Mucosa of rectum (tissue), 2 donors: ENCODE data around the gene PPP2R5C.
"Not testable (repeated sequence)": the region's sequence is repeated elsewhere in the genome, so short reads cannot be mapped to it uniquely, and the experiment has no call there.

Experiments
- H3K27ac ChIP-seq, 2 donors: one replicate each; pipeline ENCODE4 v1.7.0; 2013; ENCODE audit warnings: inconsistent platforms in 2 of 2, low read depth in 2 of 2, low read length in 2 of 2
- H3K27me3 ChIP-seq, 2 donors: one replicate each; pipeline ENCODE4 v1.7.0; 2013; ENCODE audit warnings: low read length in 2 of 2; ENCODE audit not compliant: control insufficient read depth in 2 of 2, insufficient read depth in 2 of 2
- H3K36me3 ChIP-seq, 2 donors: one replicate each; pipeline ENCODE4 v1.7.0; 2013; ENCODE audit warnings: low read length in 2 of 2; ENCODE audit not compliant: control insufficient read depth in 2 of 2, insufficient read depth in 2 of 2
- H3K4me1 ChIP-seq, 2 donors: one replicate each; pipeline ENCODE4 v1.7.0; 2013; ENCODE audit warnings: low read length in 2 of 2, mild to moderate bottlenecking in 1 of 2; ENCODE audit not compliant: control insufficient read depth in 2 of 2, insufficient read depth in 2 of 2
- H3K4me3 ChIP-seq, 2 donors: one replicate each; pipeline ENCODE4 v1.7.0; 2013; ENCODE audit warnings: low read length in 2 of 2
- H3K9ac ChIP-seq, 2 donors: one replicate each; pipeline ENCODE4 v1.7.0; 2013; ENCODE audit warnings: low read length in 2 of 2, low read depth in 1 of 2, mild to moderate bottlenecking in 1 of 2
- H3K9me3 ChIP-seq, 2 donors: one replicate each; pipeline ENCODE4 v1.7.0; 2013; ENCODE audit warnings: low read length in 2 of 2; ENCODE audit not compliant: control insufficient read depth in 2 of 2
- donor health status: healthy.
- donor health status: Normal muscosa, but diverticular disease.

The PPP2R5C gene

DNA sequence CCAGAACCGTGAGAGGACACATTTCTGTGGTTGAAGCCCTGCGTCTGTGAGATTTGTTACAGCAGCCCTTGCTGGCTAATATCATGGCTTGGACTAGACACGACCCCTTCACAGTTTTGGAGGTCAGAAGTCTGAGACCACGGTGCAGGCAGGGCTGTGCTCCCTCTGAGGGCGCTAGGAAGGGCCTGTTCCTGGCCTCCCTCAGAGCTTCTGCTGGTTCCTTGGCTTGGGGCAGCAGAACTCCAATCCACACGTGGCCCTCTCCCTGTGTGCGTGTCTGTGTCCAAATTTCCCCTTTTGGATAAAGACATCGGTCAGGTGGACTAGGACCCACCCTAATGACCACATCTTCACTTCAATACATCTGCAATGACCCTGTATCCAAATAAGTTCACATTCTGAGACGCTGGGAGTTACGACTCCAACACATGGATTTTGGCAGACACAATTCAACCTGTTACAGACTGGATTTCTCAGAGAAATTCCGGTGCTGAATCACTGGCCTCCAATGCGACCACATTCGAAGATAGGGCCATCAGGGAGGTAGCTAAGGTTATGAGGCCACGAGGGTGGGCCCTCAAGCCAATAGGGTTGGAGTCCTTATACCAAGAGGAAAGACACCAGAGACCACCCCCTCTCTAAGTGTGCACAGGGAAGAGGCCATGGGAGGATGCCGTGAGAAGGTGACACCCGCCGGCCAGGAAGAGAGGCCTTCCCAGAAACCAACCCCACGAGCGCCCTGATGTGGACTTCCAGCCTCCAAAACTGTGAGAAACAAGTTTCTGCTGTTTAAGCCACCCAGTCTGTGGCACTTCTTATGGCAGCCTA, 43.6 kb upstream of the PPP2R5C start:
- Histone ChIP-seq H3K4me3 (no peak overlapping the region), H3K4me1 (peaks cover 14 to 19% of the 10 kb centered on the region in 2 donors), H3K36me3 (no peaks in the 10 kb centered on the region), H3K27ac (no peak overlapping the region), H3K9me3 (no peaks in the 10 kb centered on the region), H3K27me3 (no peaks in the 10 kb centered on the region), H3K9ac (no peak overlapping the region)

- H3K27ac ChIP-seq = peak overlapping the region in 1 of 2 donors; percentile 9
- H3K36me3 ChIP-seq = no peaks in the 10 kb centered on the region
- no peak overlapping the region for H3K4me3 ChIP-seq
- no peak overlapping the region for H3K9ac ChIP-seq
- no peaks in the 10 kb centered on the region for H3K27me3 ChIP-seq
- H3K4me1 ChIP-seq = peaks cover 14 to 22% of the 10 kb centered on the region in 2 donors
- no peaks in the 10 kb centered on the region for H3K9me3 ChIP-seq
Observed at GRCh38 chr14:101719045-101719645, 42.4 kb upstream of the PPP2R5C start.

DNA sequence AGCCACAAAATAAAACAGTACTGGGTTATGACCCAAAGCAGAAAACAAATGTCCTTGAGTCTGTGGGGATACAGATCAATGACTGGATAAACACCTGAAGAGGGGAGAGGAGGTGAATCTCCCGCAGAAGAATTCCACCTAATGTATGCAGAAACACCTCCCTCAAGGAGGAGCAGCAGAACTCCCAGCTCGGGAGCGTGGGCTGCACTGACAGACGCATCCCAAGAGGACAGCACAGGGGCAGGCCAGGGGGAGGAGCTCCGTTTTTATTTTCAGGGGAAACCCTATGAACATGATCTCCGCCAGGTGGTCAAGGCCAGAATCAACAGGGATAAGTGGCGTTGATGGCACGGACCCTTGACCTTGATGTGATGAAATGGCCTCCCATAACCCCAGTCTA, 41.8 kb upstream of the PPP2R5C start:
- Histone ChIP-seq H3K4me1 (peaks cover 14 to 22% of the 10 kb centered on the region in 2 donors), H3K27ac (peak overlapping the region in 1 of 2 donors; percentile 9), H3K36me3 (no peaks in the 10 kb centered on the region)

DNA sequence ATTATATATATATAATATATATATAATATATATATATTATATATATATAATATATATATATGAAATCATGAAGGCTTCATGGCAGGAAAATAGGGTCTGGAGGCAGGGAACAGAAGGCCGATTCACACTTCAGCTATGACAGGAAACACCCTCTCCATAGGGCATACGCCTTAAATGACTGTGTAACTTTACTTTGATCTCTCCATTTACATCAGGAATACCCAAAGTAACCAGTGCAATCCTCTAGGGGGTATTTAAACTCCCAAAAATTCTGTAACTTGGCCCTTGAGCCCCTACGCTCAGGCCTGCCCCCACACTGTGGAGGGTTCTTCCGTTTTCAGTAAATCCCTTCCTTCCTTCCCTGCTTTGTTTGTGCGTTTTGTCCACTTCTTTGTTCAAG, 40.4 kb upstream of the PPP2R5C start:
- no peak overlapping the region for H3K4me3 ChIP-seq
- peak overlapping the region in 1 of 2 donors; percentile 50 for H3K9ac ChIP-seq
- no peaks in the 10 kb centered on the region for H3K27me3 ChIP-seq
- no peaks in the 10 kb centered on the region for H3K36me3 ChIP-seq
- H3K4me1 ChIP-seq = peaks cover 14 to 22% of the 10 kb centered on the region in 2 donors
- H3K27ac ChIP-seq = peak overlapping the region; percentile 92
- H3K9me3 ChIP-seq = no peaks in the 10 kb centered on the region

More for the DNA sequence above, 41.8 kb upstream of the PPP2R5C start:
- no peak overlapping the region for H3K4me3 ChIP-seq
- H3K9me3 ChIP-seq = no peaks in the 10 kb centered on the region
- no peak overlapping the region for H3K9ac ChIP-seq
- H3K27me3 ChIP-seq = no peaks in the 10 kb centered on the region

GRCh38 chr14:101721951-101722661, 39.4 kb upstream of the PPP2R5C start:
- no peaks in the 10 kb centered on the region for H3K36me3 ChIP-seq
- peak overlapping the region; percentile 62 to 67 for H3K4me3 ChIP-seq
- H3K27ac ChIP-seq = peak overlapping the region; percentile 92
- H3K9ac ChIP-seq = peak overlapping the region; percentile 65 to 75
- H3K4me1 ChIP-seq = peaks cover 14 to 22% of the 10 kb centered on the region in 2 donors
- H3K27me3 ChIP-seq = no peaks in the 10 kb centered on the region
- no peaks in the 10 kb centered on the region for H3K9me3 ChIP-seq

- Histone ChIP-seq H3K9ac (no peak overlapping the region), H3K9me3 (no peaks in the 10 kb centered on the region), H3K4me1 (peaks cover 14 to 22% of the 10 kb centered on the region in 2 donors), H3K4me3 (no peak overlapping the region), H3K36me3 (no peaks in the 10 kb centered on the region), H3K27me3 (no peaks in the 10 kb centered on the region), H3K27ac (peak overlapping the region in 1 of 2 donors; percentile 92)
Observed at GRCh38 chr14:101723061-101723595, 38.4 kb upstream of the PPP2R5C start.

DNA sequence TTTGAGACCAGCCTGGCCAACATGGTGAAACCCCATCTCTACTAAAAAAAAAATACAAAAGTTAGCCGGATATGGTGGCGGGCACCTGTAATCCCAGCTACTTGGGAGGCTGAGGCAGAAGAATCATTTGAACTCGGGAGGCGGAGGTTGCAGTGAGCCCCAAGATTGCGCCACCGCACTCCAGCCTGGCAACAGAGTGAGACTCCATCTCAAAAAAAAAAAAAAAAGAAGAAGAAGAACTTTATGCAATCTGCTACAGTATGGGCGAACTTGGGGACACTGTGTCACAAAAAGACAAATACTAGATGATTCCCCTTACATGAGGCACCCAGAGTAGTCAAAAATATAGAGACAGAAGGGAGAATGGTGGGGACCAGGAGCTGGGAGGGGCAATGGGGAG, 35.9 kb upstream of the PPP2R5C start:
- H3K4me3 ChIP-seq, H3K9me3 ChIP-seq, H3K36me3 ChIP-seq, H3K9ac ChIP-seq, H3K27ac ChIP-seq, H3K27me3 ChIP-seq: not testable (repeated sequence)
- H3K4me1 ChIP-seq = peaks cover 15 to 20% of the 10 kb centered on the region in 2 donors

DNA sequence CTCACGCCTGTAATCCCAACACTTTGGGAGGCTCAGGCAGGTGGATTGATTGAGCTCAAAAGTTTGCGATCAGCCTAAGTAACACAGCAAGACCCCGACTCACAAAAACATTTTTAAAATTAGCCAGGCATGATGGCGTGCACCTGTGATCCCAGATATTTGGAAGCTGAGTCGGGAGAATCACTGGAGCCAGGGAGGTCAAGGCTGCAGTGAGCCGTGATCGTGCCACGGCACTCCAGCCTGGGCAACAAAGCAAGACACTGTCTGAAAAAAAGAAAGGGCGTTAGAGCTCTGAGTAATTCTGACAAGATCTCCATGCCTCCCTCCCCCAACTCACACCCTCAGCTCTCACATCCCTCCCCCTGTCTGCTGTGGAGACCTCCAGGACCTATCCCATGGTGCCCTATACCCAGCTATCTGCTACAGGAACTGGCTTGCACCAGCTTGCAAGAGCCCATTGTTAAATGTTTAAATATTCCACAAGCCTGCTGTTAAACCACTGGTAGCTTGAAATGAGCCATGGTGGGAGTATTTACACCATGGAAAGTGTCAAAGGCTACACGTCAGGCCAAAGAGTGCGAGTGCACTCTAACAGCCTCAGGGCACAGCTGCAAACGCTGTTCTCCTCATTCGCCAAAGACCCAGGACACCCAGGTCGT, 35.1 kb upstream of the PPP2R5C start:
- H3K9me3 ChIP-seq = no peaks in the 10 kb centered on the region
- H3K27me3 ChIP-seq = no peaks in the 10 kb centered on the region
- H3K4me3 ChIP-seq = no peak overlapping the region
- H3K4me1 ChIP-seq = peaks cover 19 to 21% of the 10 kb centered on the region in 2 donors
- H3K36me3 ChIP-seq = no peaks in the 10 kb centered on the region
- H3K27ac ChIP-seq = no peak overlapping the region
- no peak overlapping the region for H3K9ac ChIP-seq

GRCh38 chr14:101726954-101727302, 34.6 kb upstream of the PPP2R5C start:
- Histone ChIP-seq H3K4me3 (no peak overlapping the region), H3K36me3 (no peaks in the 10 kb centered on the region), H3K27ac (no peak overlapping the region), H3K9ac (no peak overlapping the region), H3K4me1 (peaks cover 20 to 22% of the 10 kb centered on the region in 2 donors), H3K27me3 (no peaks in the 10 kb centered on the region), H3K9me3 (no peaks in the 10 kb centered on the region)
